ENCODE data around the gene RALGAPA2. TPM values are rescaled to one million over a fixed set of nuclear protein-coding genes. Genes with fewer than 3 reads are reported as not detected.

RALGAPA2 gene
- total RNA-seq, 2 experiments from 2014 or later: 20.2 to 26.4 TPM

- ChIA-PET POLR2A (interaction anchor here (0.6 to 0.7 kb wide), 2 partner anchors 8 to 39 kb away, joined by 3 to 4 read pairs; no protein-coding TSS in a partner anchor), CTCF (no interaction called here)
- Mint-ChIP-seq H3K36me3 (ENCODE audit: low read depth) (peaks cover 7% of the 10 kb centered on the region), H3K4me3 (no peak overlapping the region), H3K27ac (peak overlapping the region; percentile 60), H3K27me3 (no peaks in the 10 kb centered on the region), H3K9me3 (ENCODE audit: low read depth) (no peaks in the 10 kb centered on the region), H3K4me1 (peaks cover 37% of the 10 kb centered on the region)
- ATAC-seq (no peak), DNase-seq (peak; percentile 33)
- intact Hi-C loops (cut with DNase I, micrococcal nuclease): loop anchor here in 1 of 2 experiments (2.0 kb wide), 1 partner anchor 69 kb away; no protein-coding TSS in a partner anchor
These were observed 285.1 kb downstream of the RALGAPA2 start for GRCh38 chr20:20427227-20427864.

- intact Hi-C loops (cut with DNase I, micrococcal nuclease): loop anchor here in 1 of 2 experiments (2.0 kb wide), 1 partner anchor 70 kb away; no protein-coding TSS in a partner anchor
- ATAC-seq (peak; percentile 53), DNase-seq (peak; percentile 24)
- CTCF ChIA-PET: no interaction called here
- no peaks in the 10 kb centered on the region for H3K27me3 Mint-ChIP-seq
- H3K9me3 Mint-ChIP-seq (ENCODE audit: low read depth): no peaks in the 10 kb centered on the region
- POLR2A ChIA-PET: interaction anchor here (0.6 kb wide), 1 partner anchor 62 kb away, joined by 4 read pairs; no protein-coding TSS in a partner anchor
- H3K27ac Mint-ChIP-seq: peak overlapping the region; percentile 58
- H3K36me3 Mint-ChIP-seq (ENCODE audit: low read depth): peaks cover 7% of the 10 kb centered on the region
- no peak overlapping the region for H3K4me3 Mint-ChIP-seq
- H3K4me1 Mint-ChIP-seq: peaks cover 37% of the 10 kb centered on the region
These were observed 285.9 kb downstream of the RALGAPA2 start for GRCh38 chr20:20426655-20426907.

GRCh38 chr20:20425823-20426654, 286.4 kb downstream of the RALGAPA2 start:
- Mint-ChIP-seq H3K9me3 (ENCODE audit: low read depth) (no peaks in the 10 kb centered on the region), H3K36me3 (ENCODE audit: low read depth) (peaks cover 7% of the 10 kb centered on the region), H3K4me3 (no peak overlapping the region), H3K4me1 (peaks cover 38% of the 10 kb centered on the region), H3K27ac (peak overlapping the region; percentile 58), H3K27me3 (no peaks in the 10 kb centered on the region)
- intact Hi-C loops (cut with DNase I, micrococcal nuclease): loop anchor here in 1 of 2 experiments (2.0 kb wide), 1 partner anchor 71 kb away; no protein-coding TSS in a partner anchor
- peak; percentile 22 for DNase-seq
- ATAC-seq: peak; percentile 82
- ChIA-PET POLR2A (interaction anchor here (0.6 kb wide), 1 partner anchor 63 kb away, joined by 4 read pairs; no protein-coding TSS in a partner anchor), CTCF (interaction anchor here (0.8 to 1.3 kb wide), 3 partner anchors 10 to 70 kb away, joined by 3 to 4 read pairs (median 3); no protein-coding TSS in a partner anchor)

GRCh38 chr20:20423117-20423516, 289.3 kb downstream of the RALGAPA2 start:
- no peaks in the 10 kb centered on the region for H3K9me3 Mint-ChIP-seq (ENCODE audit: low read depth)
- H3K4me3 Mint-ChIP-seq: no peak overlapping the region
- no peak overlapping the region for H3K27ac Mint-ChIP-seq
- intact Hi-C loops (cut with DNase I, micrococcal nuclease): no loop called here
- ChIA-PET POLR2A (no interaction called here), CTCF (no interaction called here)
- no peak for DNase-seq
- peaks cover 10% of the 10 kb centered on the region for H3K36me3 Mint-ChIP-seq (ENCODE audit: low read depth)
- H3K4me1 Mint-ChIP-seq: peaks cover 46% of the 10 kb centered on the region
- ATAC-seq: no peak
- no peaks in the 10 kb centered on the region for H3K27me3 Mint-ChIP-seq

GRCh38 chr20:20417876-20418676, 294.4 kb downstream of the RALGAPA2 start:
- Mint-ChIP-seq H3K27ac (peak overlapping the region; percentile 28), H3K27me3 (no peaks in the 10 kb centered on the region), H3K4me3 (no peak overlapping the region), H3K4me1 (peaks cover 56% of the 10 kb centered on the region), H3K36me3 (ENCODE audit: low read depth) (peaks cover 6% of the 10 kb centered on the region), H3K9me3 (ENCODE audit: low read depth) (no peaks in the 10 kb centered on the region)
- peak; percentile 18 for DNase-seq
- intact Hi-C loops (cut with DNase I, micrococcal nuclease): loop anchor here in 1 of 2 experiments (5.0 kb wide), 1 partner anchor 34 kb away; no protein-coding TSS in a partner anchor
- POLR2A ChIA-PET: no interaction called here
- peak; percentile 64 for ATAC-seq
- CTCF ChIA-PET: interaction anchor here (1.1 kb wide), 2 partner anchors 29 to 34 kb away, joined by 3 read pairs; no protein-coding TSS in a partner anchor

- DNase-seq (no peak), ATAC-seq (no peak)
- Mint-ChIP-seq H3K9me3 (ENCODE audit: low read depth) (no peaks in the 10 kb centered on the region), H3K36me3 (ENCODE audit: low read depth) (peaks cover 14% of the 10 kb centered on the region), H3K4me3 (no peak overlapping the region), H3K27me3 (no peaks in the 10 kb centered on the region), H3K4me1 (peaks cover 68% of the 10 kb centered on the region), H3K27ac (peak overlapping the region; percentile 69)
- ChIA-PET CTCF (interaction anchor here (1.7 kb wide), 1 partner anchor 10 kb away, joined by 3 read pairs; no protein-coding TSS in a partner anchor), POLR2A (no interaction called here)
- intact Hi-C loops (cut with DNase I, micrococcal nuclease): loop anchor here in 1 of 2 experiments (5.0 kb wide), 1 partner anchor 37 kb away; no protein-coding TSS in a partner anchor
These were observed 297.1 kb downstream of the RALGAPA2 start for GRCh38 chr20:20415321-20415720.

GRCh38 chr20:20414640-20415220, 297.7 kb downstream of the RALGAPA2 start:
- ATAC-seq (no peak), DNase-seq (no peak)
- Mint-ChIP-seq H3K4me1 (peaks cover 65% of the 10 kb centered on the region), H3K27me3 (no peaks in the 10 kb centered on the region), H3K4me3 (no peak overlapping the region), H3K27ac (peak overlapping the region; percentile 69), H3K36me3 (ENCODE audit: low read depth) (peaks cover 15% of the 10 kb centered on the region), H3K9me3 (ENCODE audit: low read depth) (no peaks in the 10 kb centered on the region)
- CTCF ChIA-PET: interaction anchor here (1.7 kb wide), 1 partner anchor 11 kb away, joined by 3 read pairs; no protein-coding TSS in a partner anchor
- POLR2A ChIA-PET: no interaction called here
- intact Hi-C loops (cut with DNase I, micrococcal nuclease): loop anchor here in 1 of 2 experiments (5.0 kb wide), 1 partner anchor 38 kb away; no protein-coding TSS in a partner anchor

GRCh38 chr20:20413810-20414281, 298.6 kb downstream of the RALGAPA2 start:
- ChIA-PET CTCF (no interaction called here), POLR2A (interaction anchor here (2.0 kb wide), 1 partner anchor 78 kb away, joined by 7 read pairs; no protein-coding TSS in a partner anchor)
- peaks cover 67% of the 10 kb centered on the region for H3K4me1 Mint-ChIP-seq
- no peak for DNase-seq
- H3K27me3 Mint-ChIP-seq: no peaks in the 10 kb centered on the region
- peaks cover 17% of the 10 kb centered on the region for H3K36me3 Mint-ChIP-seq (ENCODE audit: low read depth)
- no peak for ATAC-seq
- H3K4me3 Mint-ChIP-seq: no peak overlapping the region
- H3K9me3 Mint-ChIP-seq (ENCODE audit: low read depth): no peaks in the 10 kb centered on the region
- intact Hi-C loops (cut with DNase I, micrococcal nuclease): loop anchor here (1.0 to 2.0 kb wide), 3 partner anchors 49 to 77 kb away; no protein-coding TSS in a partner anchor
- peak overlapping the region; percentile 92 for H3K27ac Mint-ChIP-seq

GRCh38 chr20:20412750-20413149, 299.7 kb downstream of the RALGAPA2 start:
- CTCF ChIA-PET: interaction anchor here (2.3 kb wide), 1 partner anchor 181 kb away, joined by 8 read pairs; no protein-coding TSS in a partner anchor
- peak overlapping the region; percentile 92 for H3K27ac Mint-ChIP-seq
- peak; percentile 86 for ATAC-seq

GRCh38 chr20:20411836-20412235, 300.6 kb downstream of the RALGAPA2 start:
- ChIA-PET POLR2A (interaction anchor here (2.0 kb wide), 1 partner anchor 80 kb away, joined by 7 read pairs; no protein-coding TSS in a partner anchor), CTCF (interaction anchor here (0.9 to 2.3 kb wide), 3 partner anchors 41 to 414 kb away, joined by 3 to 8 read pairs (median 3); no protein-coding TSS in a partner anchor)
- Mint-ChIP-seq H3K4me3 (peak overlapping the region; percentile 63), H3K4me1 (peaks cover 52% of the 10 kb centered on the region), H3K27me3 (no peaks in the 10 kb centered on the region), H3K27ac (peak overlapping the region; percentile 92), H3K9me3 (ENCODE audit: low read depth) (no peaks in the 10 kb centered on the region), H3K36me3 (ENCODE audit: low read depth) (peaks cover 17% of the 10 kb centered on the region)
- DNase-seq (no peak), ATAC-seq (no peak)
- intact Hi-C loops (cut with DNase I, micrococcal nuclease): loop anchor here in 1 of 2 experiments (2.0 kb wide), 1 partner anchor 47 kb away; no protein-coding TSS in a partner anchor

More at GRCh38 chr20:20412750-20413149, 299.7 kb downstream of the RALGAPA2 start:
- POLR2A ChIA-PET: interaction anchor here (2.0 kb wide), 1 partner anchor 79 kb away, joined by 7 read pairs; no protein-coding TSS in a partner anchor
- DNase-seq: peak; percentile 55
- H3K4me1 Mint-ChIP-seq: peaks cover 60% of the 10 kb centered on the region
- no peaks in the 10 kb centered on the region for H3K27me3 Mint-ChIP-seq
- peaks cover 14% of the 10 kb centered on the region for H3K36me3 Mint-ChIP-seq (ENCODE audit: low read depth)
- intact Hi-C loops (cut with DNase I, micrococcal nuclease): loop anchor here (1.0 to 2.0 kb wide), 3 partner anchors 48 to 79 kb away; no protein-coding TSS in a partner anchor
- peak overlapping the region; percentile 63 for H3K4me3 Mint-ChIP-seq
- no peaks in the 10 kb centered on the region for H3K9me3 Mint-ChIP-seq (ENCODE audit: low read depth)

Measured in activated CD4-positive, alpha-beta T cell treated with anti-CD3 and anti-CD28 coated beads for 36 hours (primary cell).